GM10266 (cell line): ENCODE data around the gene HCFC1.

Experiments used
- DNase-seq: peaks from one replicate; pipeline ENCODE4 v3.0.0; 2012; ENCODE audit errors: extremely low spot score
- TF ChIP-seq, protein P1 (sequence below): IDR thresholded peaks from 2 replicates; pipeline ENCODE4 v1.5.1; 2012; ENCODE audit warnings: mild to moderate bottlenecking, low read depth; ENCODE audit not compliant: control insufficient read depth, insufficient read depth; ENCODE audit errors: missing control alignments

Gene HCFC1

DNA sequence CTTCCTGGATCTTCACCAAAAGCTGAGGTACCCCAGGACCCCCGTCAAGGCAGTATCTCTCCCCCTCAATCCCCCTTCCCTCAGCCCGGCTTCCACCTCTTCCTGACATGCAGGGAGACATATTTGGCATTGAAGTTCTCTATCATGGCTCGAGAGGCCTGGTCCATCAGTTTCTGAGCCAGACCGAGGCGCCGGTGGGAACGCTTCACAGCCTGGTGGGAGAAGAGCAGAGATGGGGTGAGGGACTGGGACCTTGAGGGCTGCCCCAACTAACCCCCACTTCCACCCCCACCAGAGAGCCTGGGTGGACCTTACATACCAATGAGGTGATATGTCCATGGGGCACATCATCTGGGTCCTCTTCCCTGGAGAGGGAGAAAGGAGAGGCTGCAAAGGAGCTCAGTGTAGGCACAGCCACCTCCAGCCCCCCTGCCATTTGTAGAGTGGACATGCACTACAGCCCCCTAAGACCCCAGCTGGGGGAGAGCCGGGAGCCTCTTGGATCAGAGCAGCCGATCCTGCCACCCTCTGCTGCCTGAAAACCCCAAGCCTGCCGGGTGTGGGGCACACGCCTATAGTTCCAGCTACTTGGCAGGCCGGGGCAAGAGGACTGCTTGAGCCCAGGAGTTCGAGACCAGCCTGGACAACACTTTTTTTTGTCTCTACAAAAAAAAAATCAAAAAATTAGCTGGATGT, 39.2 kb downstream of the HCFC1 start:
- TF ChIP-seq, protein P1, sequence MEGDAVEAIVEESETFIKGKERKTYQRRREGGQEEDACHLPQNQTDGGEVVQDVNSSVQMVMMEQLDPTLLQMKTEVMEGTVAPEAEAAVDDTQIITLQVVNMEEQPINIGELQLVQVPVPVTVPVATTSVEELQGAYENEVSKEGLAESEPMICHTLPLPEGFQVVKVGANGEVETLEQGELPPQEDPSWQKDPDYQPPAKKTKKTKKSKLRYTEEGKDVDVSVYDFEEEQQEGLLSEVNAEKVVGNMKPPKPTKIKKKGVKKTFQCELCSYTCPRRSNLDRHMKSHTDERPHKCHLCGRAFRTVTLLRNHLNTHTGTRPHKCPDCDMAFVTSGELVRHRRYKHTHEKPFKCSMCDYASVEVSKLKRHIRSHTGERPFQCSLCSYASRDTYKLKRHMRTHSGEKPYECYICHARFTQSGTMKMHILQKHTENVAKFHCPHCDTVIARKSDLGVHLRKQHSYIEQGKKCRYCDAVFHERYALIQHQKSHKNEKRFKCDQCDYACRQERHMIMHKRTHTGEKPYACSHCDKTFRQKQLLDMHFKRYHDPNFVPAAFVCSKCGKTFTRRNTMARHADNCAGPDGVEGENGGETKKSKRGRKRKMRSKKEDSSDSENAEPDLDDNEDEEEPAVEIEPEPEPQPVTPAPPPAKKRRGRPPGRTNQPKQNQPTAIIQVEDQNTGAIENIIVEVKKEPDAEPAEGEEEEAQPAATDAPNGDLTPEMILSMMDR = no peak
- DNase-seq = no peak

DNA sequence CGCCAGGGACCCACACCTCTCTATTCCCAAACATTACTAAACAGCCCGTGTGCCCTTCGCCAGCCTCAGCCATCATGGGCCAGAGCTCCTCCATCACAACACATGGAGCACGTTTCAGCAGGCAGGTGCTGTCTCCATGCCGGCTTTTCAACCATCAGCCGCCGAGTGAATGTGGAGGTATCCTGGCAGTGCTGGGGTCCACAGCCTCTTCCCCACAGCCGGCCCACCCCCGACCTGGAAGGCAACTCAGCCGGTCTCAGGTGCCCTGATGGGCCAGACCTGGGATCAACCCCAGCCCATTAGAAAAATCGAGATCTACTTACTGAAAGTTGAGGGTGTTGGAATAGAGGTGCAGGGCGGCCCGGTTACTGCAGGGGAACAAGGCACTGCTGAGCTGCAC, 39.9 kb downstream of the HCFC1 start:
- TF ChIP-seq, protein P1 = no peak
- DNase-seq = no peak

GRCh38 chrX:153931151-153931550, 40.5 kb downstream of the HCFC1 start:
- TF ChIP-seq, protein P1 = no peak
- DNase-seq = no peak

GRCh38 chrX:153930011-153930910, 41.4 kb downstream of the HCFC1 start:
- TF ChIP-seq, protein P1 = no peak
- no peak for DNase-seq

DNA sequence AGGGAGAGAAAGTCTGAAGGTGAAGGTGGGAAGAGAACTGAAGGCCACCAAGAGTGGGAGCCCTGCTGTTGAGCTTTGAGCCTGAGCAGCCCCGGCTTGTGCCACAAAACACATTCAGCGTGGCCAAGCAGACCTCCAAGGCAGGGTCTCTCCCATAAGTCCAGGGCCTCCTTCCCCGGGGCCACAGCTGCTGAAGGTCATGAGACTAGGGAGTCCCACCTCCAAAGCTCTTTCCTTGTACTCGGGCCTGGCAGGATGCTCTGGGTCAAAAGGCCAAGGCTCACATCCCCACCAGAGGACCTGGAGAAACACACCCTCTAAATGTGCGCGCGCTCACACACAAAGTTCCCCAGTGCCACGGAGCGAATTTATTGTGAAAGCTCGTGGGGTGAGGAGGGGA, 42.0 kb downstream of the HCFC1 start:
- no peak for DNase-seq
- TF ChIP-seq, protein P1 = no peak

GRCh38 chrX:153928846-153929245, 42.8 kb downstream of the HCFC1 start:
- TF ChIP-seq, protein P1 = no peak
- no peak for DNase-seq

GRCh38 chrX:153927922-153928760, 43.5 kb downstream of the HCFC1 start:
- TF ChIP-seq, protein P1 = peak; percentile 14
- peak; percentile 94 for DNase-seq
